ENCODE results near the gene F13A1.

The F13A1 gene

GRCh38 chr6:6196762-6197161 is 123.7 kb downstream of the F13A1 start:
- H3K4me3 ChIP-seq (ENCODE audit: low read length) = no peak overlapping the region
- no peaks in the 10 kb centered on the region for H3K4me1 ChIP-seq (ENCODE audit: control insufficient read depth, insufficient read depth, low read length)
- no peak overlapping the region for H3K9ac ChIP-seq (ENCODE audit: low read length)
- no peaks in the 10 kb centered on the region for H3K36me3 ChIP-seq (ENCODE audit: control insufficient read depth, insufficient read depth, low read length)
- no peaks in the 10 kb centered on the region for H3K27me3 ChIP-seq (ENCODE audit: control insufficient read depth, insufficient read depth, low read length)
- no peak overlapping the region for H3K27ac ChIP-seq (ENCODE audit: low read depth, low read length)

- H3K4me1 ChIP-seq (ENCODE audit: control insufficient read depth, insufficient read depth, low read length) = no peaks in the 10 kb centered on the region
- no peaks in the 10 kb centered on the region for H3K36me3 ChIP-seq (ENCODE audit: control insufficient read depth, insufficient read depth, low read length)
- H3K4me3 ChIP-seq (ENCODE audit: low read length) = no peak overlapping the region
- no peaks in the 10 kb centered on the region for H3K27me3 ChIP-seq (ENCODE audit: control insufficient read depth, insufficient read depth, low read length)
- H3K9ac ChIP-seq (ENCODE audit: low read length) = no peak overlapping the region
- no peak overlapping the region for H3K27ac ChIP-seq (ENCODE audit: low read depth, low read length)
Observed at GRCh38 chr6:6195080-6195479, 125.4 kb downstream of the F13A1 start.

DNA sequence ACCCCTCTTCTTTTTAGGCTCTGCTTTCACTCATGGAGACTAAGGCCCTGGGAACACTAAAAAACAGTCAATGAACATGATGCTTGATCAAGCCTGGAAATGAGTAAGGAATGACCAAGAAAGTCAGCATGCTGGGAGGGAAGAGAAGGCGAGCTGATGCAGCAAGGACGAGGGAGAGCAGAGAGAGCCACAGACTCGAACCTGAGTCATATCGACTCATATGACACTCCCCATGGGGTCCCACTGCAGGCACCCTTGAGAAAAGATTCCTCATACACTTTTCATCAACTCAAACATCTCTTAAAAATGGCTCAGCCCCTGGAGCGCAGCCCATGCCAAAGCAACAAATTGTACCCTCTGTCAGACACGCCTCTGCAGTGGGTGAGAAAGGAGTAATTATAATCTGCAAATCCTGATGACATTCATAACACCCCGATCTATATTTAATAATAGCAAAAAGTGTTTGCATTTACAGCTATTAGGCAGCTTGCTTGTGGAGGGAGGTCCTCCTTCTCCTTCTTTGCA is 127.2 kb downstream of the F13A1 start:
- H3K36me3 ChIP-seq (ENCODE audit: control insufficient read depth, insufficient read depth, low read length) = no peaks in the 10 kb centered on the region
- no peak overlapping the region for H3K4me3 ChIP-seq (ENCODE audit: low read length)
- H3K27ac ChIP-seq (ENCODE audit: low read depth, low read length) = no peak overlapping the region
- no peak overlapping the region for H3K9ac ChIP-seq (ENCODE audit: low read length)
- H3K27me3 ChIP-seq (ENCODE audit: control insufficient read depth, insufficient read depth, low read length) = no peaks in the 10 kb centered on the region
- H3K4me1 ChIP-seq (ENCODE audit: control insufficient read depth, insufficient read depth, low read length) = no peaks in the 10 kb centered on the region

DNA sequence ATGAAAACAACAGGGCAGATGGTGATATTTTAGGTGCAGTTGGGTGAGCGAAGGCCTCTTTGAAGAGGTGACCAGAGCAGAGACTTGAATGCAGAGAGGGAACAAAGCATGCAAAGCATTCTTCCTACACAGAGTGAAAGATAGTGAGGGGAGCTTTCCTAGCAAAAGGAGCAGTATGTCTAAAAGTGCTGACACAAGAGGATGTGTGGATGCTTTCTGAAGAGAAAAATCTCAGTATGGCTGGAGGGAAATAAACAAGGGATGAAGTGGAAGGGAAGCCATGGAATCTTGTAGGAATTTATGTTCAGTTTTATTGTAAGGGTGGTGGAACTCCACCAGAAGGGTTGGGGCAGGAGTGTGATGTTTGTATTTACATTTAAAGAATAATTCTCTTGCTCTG is 128.6 kb downstream of the F13A1 start:
- H3K4me3 ChIP-seq (ENCODE audit: low read length) = no peak overlapping the region
- H3K9ac ChIP-seq (ENCODE audit: low read length) = no peak overlapping the region
- no peaks in the 10 kb centered on the region for H3K4me1 ChIP-seq (ENCODE audit: control insufficient read depth, insufficient read depth, low read length)
- H3K36me3 ChIP-seq (ENCODE audit: control insufficient read depth, insufficient read depth, low read length) = no peaks in the 10 kb centered on the region
- H3K27ac ChIP-seq (ENCODE audit: low read depth, low read length) = no peak overlapping the region
- no peaks in the 10 kb centered on the region for H3K27me3 ChIP-seq (ENCODE audit: control insufficient read depth, insufficient read depth, low read length)

DNA sequence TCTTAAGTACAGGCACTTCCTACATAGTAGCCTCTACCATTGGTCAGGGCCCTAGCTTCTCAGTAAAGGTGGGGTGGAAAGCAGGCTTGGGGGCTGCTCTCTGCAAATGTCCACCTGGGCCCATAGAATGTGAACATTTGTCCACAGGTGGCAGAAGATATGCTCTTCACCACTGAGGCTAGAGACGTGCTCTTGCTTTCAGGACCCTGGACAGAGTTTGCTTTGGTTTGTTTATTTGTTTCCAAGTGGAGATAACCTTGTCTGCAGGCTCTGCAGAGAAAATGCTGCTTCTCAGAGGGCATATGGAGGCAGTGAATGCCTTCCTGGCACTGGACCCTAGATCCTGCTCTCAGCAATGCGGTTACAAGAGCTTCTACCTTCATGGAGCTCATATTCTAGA is 129.0 kb downstream of the F13A1 start:
- Histone ChIP-seq H3K4me3 (ENCODE audit: low read length) (no peak overlapping the region), H3K27me3 (ENCODE audit: control insufficient read depth, insufficient read depth, low read length) (no peaks in the 10 kb centered on the region), H3K4me1 (ENCODE audit: control insufficient read depth, insufficient read depth, low read length) (no peaks in the 10 kb centered on the region), H3K9ac (ENCODE audit: low read length) (no peak overlapping the region), H3K36me3 (ENCODE audit: control insufficient read depth, insufficient read depth, low read length) (no peaks in the 10 kb centered on the region), H3K27ac (ENCODE audit: low read depth, low read length) (no peak overlapping the region)

GRCh38 chr6:6180684-6181083 is 139.8 kb downstream of the F13A1 start:
- no peak overlapping the region for H3K9ac ChIP-seq (ENCODE audit: low read length)
- H3K27ac ChIP-seq (ENCODE audit: low read depth, low read length) = no peak overlapping the region
- H3K4me3 ChIP-seq (ENCODE audit: low read length) = no peak overlapping the region
- no peaks in the 10 kb centered on the region for H3K4me1 ChIP-seq (ENCODE audit: control insufficient read depth, insufficient read depth, low read length)
- no peaks in the 10 kb centered on the region for H3K27me3 ChIP-seq (ENCODE audit: control insufficient read depth, insufficient read depth, low read length)
- no peaks in the 10 kb centered on the region for H3K36me3 ChIP-seq (ENCODE audit: control insufficient read depth, insufficient read depth, low read length)

GRCh38 chr6:6179858-6180623 is 140.4 kb downstream of the F13A1 start:
- Histone ChIP-seq H3K4me3 (ENCODE audit: low read length) (no peak overlapping the region), H3K27ac (ENCODE audit: low read depth, low read length) (no peak overlapping the region), H3K27me3 (ENCODE audit: control insufficient read depth, insufficient read depth, low read length) (no peaks in the 10 kb centered on the region), H3K4me1 (ENCODE audit: control insufficient read depth, insufficient read depth, low read length) (no peaks in the 10 kb centered on the region), H3K9ac (ENCODE audit: low read length) (no peak overlapping the region), H3K36me3 (ENCODE audit: control insufficient read depth, insufficient read depth, low read length) (no peaks in the 10 kb centered on the region)

DNA sequence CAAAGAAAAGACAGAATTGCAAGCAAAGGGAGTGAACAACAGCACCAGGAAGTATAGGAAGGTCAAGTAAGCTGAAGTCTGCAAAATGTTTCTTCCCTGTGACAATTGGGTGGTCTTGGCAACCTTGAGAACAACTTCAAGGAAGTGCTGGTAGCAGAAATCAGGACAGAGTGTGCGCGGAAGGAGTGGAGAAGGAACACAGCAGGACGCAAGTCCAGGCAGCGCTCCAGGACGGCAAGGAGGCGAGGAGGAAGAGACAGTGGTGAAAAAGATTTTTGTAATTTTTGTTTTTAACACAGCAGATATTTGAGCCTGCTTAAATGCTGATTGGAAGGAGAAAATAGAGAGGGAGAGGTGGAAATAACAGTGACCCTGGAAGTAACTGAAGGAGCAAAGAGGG is 141.7 kb downstream of the F13A1 start:
- Histone ChIP-seq H3K4me1 (ENCODE audit: control insufficient read depth, insufficient read depth, low read length) (no peaks in the 10 kb centered on the region), H3K4me3 (ENCODE audit: low read length) (no peak overlapping the region), H3K27me3 (ENCODE audit: control insufficient read depth, insufficient read depth, low read length) (no peaks in the 10 kb centered on the region), H3K27ac (ENCODE audit: low read depth, low read length) (no peak overlapping the region), H3K36me3 (ENCODE audit: control insufficient read depth, insufficient read depth, low read length) (no peaks in the 10 kb centered on the region), H3K9ac (ENCODE audit: low read length) (no peak overlapping the region)

DNA sequence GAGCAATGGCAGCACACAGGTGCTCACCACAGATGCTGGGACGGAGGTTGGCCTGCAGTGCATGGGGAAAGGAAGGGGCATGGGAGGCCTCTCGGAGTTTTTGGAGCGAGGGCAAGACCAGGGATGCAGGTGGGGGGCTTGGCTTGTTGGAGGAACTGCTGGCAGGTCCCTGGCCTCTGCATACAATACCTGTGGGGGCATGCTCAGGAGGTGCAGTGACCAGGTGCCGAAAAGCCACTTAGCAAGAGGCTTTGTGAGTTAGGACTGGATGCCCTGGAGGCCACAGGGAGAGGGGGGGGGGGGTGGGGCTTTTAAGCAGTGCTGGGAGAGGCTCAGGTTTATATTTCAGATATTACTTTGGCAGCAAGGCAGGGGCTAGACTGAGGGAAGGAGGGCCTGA is 142.7 kb downstream of the F13A1 start:
- Histone ChIP-seq H3K4me3 (ENCODE audit: low read length) (no peak overlapping the region), H3K4me1 (ENCODE audit: control insufficient read depth, insufficient read depth, low read length) (no peaks in the 10 kb centered on the region), H3K27me3 (ENCODE audit: control insufficient read depth, insufficient read depth, low read length) (no peaks in the 10 kb centered on the region)

DNA sequence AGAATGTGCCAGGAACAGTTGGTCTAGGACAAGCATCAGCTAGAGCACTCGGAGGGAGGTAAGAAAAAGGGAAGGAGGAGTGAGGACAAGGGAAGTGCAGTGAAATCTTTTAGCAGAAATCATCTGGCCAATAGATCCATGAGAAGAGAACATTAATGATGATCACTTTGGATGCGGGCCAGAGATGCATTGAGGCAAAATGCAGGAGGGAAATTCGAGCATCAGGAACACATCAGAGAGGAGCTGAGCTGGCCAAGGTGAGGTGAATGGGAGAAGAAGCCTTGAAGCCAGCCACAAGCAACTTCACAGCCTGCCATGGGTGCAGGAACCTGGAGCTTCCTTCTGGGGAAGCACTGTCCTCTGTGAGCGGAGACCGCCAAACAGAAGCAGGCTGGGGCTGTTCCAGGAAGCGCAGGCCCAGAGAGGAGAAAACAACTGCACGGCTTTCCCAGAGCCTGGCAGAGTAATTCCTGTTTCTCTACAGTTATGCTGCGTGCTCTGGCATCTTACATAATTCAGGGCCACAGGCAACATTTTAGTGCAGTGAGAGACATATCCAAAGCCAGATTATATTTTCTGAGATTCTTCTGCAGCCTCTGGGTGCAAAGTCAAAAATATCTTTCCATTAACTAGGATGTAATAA is 143.8 kb downstream of the F13A1 start:
- no peak overlapping the region for H3K27ac ChIP-seq (ENCODE audit: low read depth, low read length)
- no peaks in the 10 kb centered on the region for H3K36me3 ChIP-seq (ENCODE audit: control insufficient read depth, insufficient read depth, low read length)
- no peaks in the 10 kb centered on the region for H3K27me3 ChIP-seq (ENCODE audit: control insufficient read depth, insufficient read depth, low read length)

More for the DNA sequence above, 142.7 kb downstream of the F13A1 start:
- Histone ChIP-seq H3K27ac (ENCODE audit: low read depth, low read length) (no peak overlapping the region), H3K9ac (ENCODE audit: low read length) (no peak overlapping the region), H3K36me3 (ENCODE audit: control insufficient read depth, insufficient read depth, low read length) (no peaks in the 10 kb centered on the region)

GRCh38 chr6:6176127-6176526 is 144.3 kb downstream of the F13A1 start:
- Histone ChIP-seq H3K36me3 (ENCODE audit: control insufficient read depth, insufficient read depth, low read length) (no peaks in the 10 kb centered on the region), H3K4me3 (ENCODE audit: low read length) (no peak overlapping the region), H3K9ac (ENCODE audit: low read length) (no peak overlapping the region), H3K27me3 (ENCODE audit: control insufficient read depth, insufficient read depth, low read length) (no peaks in the 10 kb centered on the region), H3K4me1 (ENCODE audit: control insufficient read depth, insufficient read depth, low read length) (no peaks in the 10 kb centered on the region), H3K27ac (ENCODE audit: low read depth, low read length) (no peak overlapping the region)

More for the DNA sequence above, 143.8 kb downstream of the F13A1 start:
- H3K4me1 ChIP-seq (ENCODE audit: control insufficient read depth, insufficient read depth, low read length) = no peaks in the 10 kb centered on the region
- no peak overlapping the region for H3K9ac ChIP-seq (ENCODE audit: low read length)
- H3K4me3 ChIP-seq (ENCODE audit: low read length) = no peak overlapping the region

- Histone ChIP-seq H3K4me1 (ENCODE audit: control insufficient read depth, insufficient read depth, low read length) (no peaks in the 10 kb centered on the region), H3K27ac (ENCODE audit: low read depth, low read length) (no peak overlapping the region), H3K36me3 (ENCODE audit: control insufficient read depth, insufficient read depth, low read length) (no peaks in the 10 kb centered on the region), H3K27me3 (ENCODE audit: control insufficient read depth, insufficient read depth, low read length) (no peaks in the 10 kb centered on the region), H3K9ac (ENCODE audit: low read length) (no peak overlapping the region), H3K4me3 (ENCODE audit: low read length) (no peak overlapping the region)
Observed at GRCh38 chr6:6169141-6169540, 151.3 kb downstream of the F13A1 start.

GRCh38 chr6:6166064-6166463 is 154.4 kb downstream of the F13A1 start:
- Histone ChIP-seq H3K9ac (ENCODE audit: low read length) (no peak overlapping the region), H3K4me1 (ENCODE audit: control insufficient read depth, insufficient read depth, low read length) (no peaks in the 10 kb centered on the region), H3K4me3 (ENCODE audit: low read length) (no peak overlapping the region), H3K27ac (ENCODE audit: low read depth, low read length) (no peak overlapping the region), H3K36me3 (ENCODE audit: control insufficient read depth, insufficient read depth, low read length) (no peaks in the 10 kb centered on the region), H3K27me3 (ENCODE audit: control insufficient read depth, insufficient read depth, low read length) (no peaks in the 10 kb centered on the region)
